IMR-90 (cell line): ENCODE measurements around the gene PDE6H. TPM values are rescaled to one million over a fixed set of nuclear protein-coding genes. Genes with fewer than 3 reads are reported as not detected.

Experiments used
- ATAC-seq: fragments of 200-7000 bp; cut with Tn5 transposase; 2 replicates; pipeline ENCODE4 v1.9.1; 2020; ENCODE audit warnings: low read depth, mild to moderate bottlenecking, moderate library complexity
- BruUV-seq: library from RNA; stranded (reverse); fragments of 400-500 nt; replicated peaks from 2 replicates; lab custom pipeline; 2021; lab: Mats Ljungman, UMichigan
- CTCF ChIA-PET: fragments of 300-600 bp; formaldehyde crosslinking; extraction: SDS; loops from one replicate; lab custom pipeline; 2021; ENCODE audit warnings: antibody characterized with exemption; lab: Yijun Ruan, JAX
- POLR2A ChIA-PET: fragments of 300-600 bp; sonication (Branson Sonifier 250); formaldehyde crosslinking; loops from one replicate; lab custom pipeline; 2022; ENCODE audit warnings: antibody characterized with exemption; ENCODE audit not compliant: unreplicated experiment; lab: Charles Lee
- DNase-seq: peaks from one replicate; pipeline ENCODE4 v3.0.0; 2013
- H2AFZ ChIP-seq: replicated peaks from 2 replicates; pipeline ENCODE3; 2013; ENCODE audit warnings: low read length, mild to moderate bottlenecking; ENCODE audit not compliant: poor library complexity
- H2AK5ac ChIP-seq: 2 replicates; pipeline ENCODE4 v1.6.1; 2013; ENCODE audit warnings: low read depth, low read length, inconsistent platforms
- H2AK9ac ChIP-seq: replicated peaks from 2 replicates; pipeline ENCODE3; 2013; ENCODE audit warnings: mild to moderate bottlenecking, low read depth, low read length, moderate library complexity; ENCODE audit not compliant: poor library complexity
- H2BK120ac ChIP-seq: 2 replicates; pipeline ENCODE4 v1.6.1; 2013; ENCODE audit warnings: low read depth, low read length, inconsistent platforms
- H2BK15ac ChIP-seq: 3 replicates; pipeline ENCODE4 v1.6.1; 2013; ENCODE audit warnings: low read depth, low read length, inconsistent platforms
- H2BK20ac ChIP-seq: 2 replicates; pipeline ENCODE4 v1.6.1; 2013; ENCODE audit warnings: low read depth, mild to moderate bottlenecking, inconsistent platforms, low read length, moderate library complexity
- H2BK5ac ChIP-seq: 2 replicates; pipeline ENCODE4 v1.6.1; 2013; ENCODE audit warnings: mild to moderate bottlenecking, low read depth, low read length, inconsistent platforms; ENCODE audit not compliant: poor library complexity, severe bottlenecking
- H3K14ac ChIP-seq: replicated peaks from 2 replicates; pipeline ENCODE4 v1.6.1; 2013; ENCODE audit warnings: low read depth, low read length, inconsistent platforms
- H3K18ac ChIP-seq: 2 replicates; pipeline ENCODE4 v1.6.1; 2013; ENCODE audit warnings: low read depth, low read length, control low read depth
- H3K23ac ChIP-seq: 2 replicates; pipeline ENCODE4 v1.6.1; 2013; ENCODE audit warnings: low read depth, low read length, inconsistent platforms
- H3K27ac ChIP-seq: 2 replicates; pipeline ENCODE4 v1.5.1; 2013; ENCODE audit warnings: mild to moderate bottlenecking, control low read depth, low read length; ENCODE audit not compliant: insufficient read depth
- H3K27me3 ChIP-seq: 2 replicates; pipeline ENCODE4 v1.6.1; 2013; ENCODE audit warnings: low read length; ENCODE audit not compliant: control insufficient read depth, insufficient read depth
- H3K36me3 ChIP-seq: 2 replicates; pipeline ENCODE4 v1.6.1; 2013; ENCODE audit warnings: low read length, mixed read lengths; ENCODE audit not compliant: control insufficient read depth, insufficient read depth
- H3K4ac ChIP-seq: 2 replicates; pipeline ENCODE4 v1.6.1; 2013; ENCODE audit warnings: low read depth, low read length, inconsistent platforms
- H3K4me1 ChIP-seq: 2 replicates; pipeline ENCODE4 v1.6.1; 2013; ENCODE audit warnings: low read length, mixed read lengths; ENCODE audit not compliant: control insufficient read depth, insufficient read depth
- H3K4me2 ChIP-seq: 2 replicates; pipeline ENCODE4 v1.6.1; 2013; ENCODE audit warnings: low read depth, mild to moderate bottlenecking, control low read depth, low read length, moderate library complexity
- H3K4me3 ChIP-seq: 2 replicates; pipeline ENCODE4 v1.5.1; 2013; ENCODE audit warnings: low read depth, mild to moderate bottlenecking, control low read depth, low read length, moderate library complexity; ENCODE audit not compliant: insufficient read depth
- H3K56ac ChIP-seq: 2 replicates; pipeline ENCODE4 v1.6.1; 2013; ENCODE audit warnings: low read length, inconsistent platforms; ENCODE audit not compliant: insufficient read depth; ENCODE audit errors: extremely low read depth
- H3K79me1 ChIP-seq, 2 experiments: 2 replicates each; pipeline ENCODE4 v1.6.1; 2013; ENCODE audit warnings: low read length in 2 of 2, inconsistent platforms in 1 of 2, low read depth in 1 of 2
- H3K9ac ChIP-seq: 2 replicates; pipeline ENCODE4 v1.6.1; 2013; ENCODE audit warnings: low read depth, low read length, control low read depth
- H3K9me1 ChIP-seq: 2 replicates; pipeline ENCODE4 v1.6.1; 2013; ENCODE audit warnings: low read length, inconsistent platforms; ENCODE audit not compliant: insufficient read depth
- H3K9me3 ChIP-seq: 2 replicates; pipeline ENCODE4 v1.6.1; 2013; ENCODE audit warnings: low read length; ENCODE audit not compliant: control insufficient read depth, insufficient read depth
- H4K20me1 ChIP-seq: 2 replicates; pipeline ENCODE4 v1.6.1; 2013; ENCODE audit warnings: low read length, inconsistent platforms; ENCODE audit not compliant: insufficient read depth
- H4K5ac ChIP-seq: 2 replicates; pipeline ENCODE4 v1.6.1; 2013; ENCODE audit warnings: mild to moderate bottlenecking, low read depth, low read length, control low read depth
- H4K8ac ChIP-seq, 2 experiments: 2 replicates each; pipeline ENCODE4 v1.6.1; 2013; ENCODE audit warnings: low read depth in 2 of 2, low read length in 2 of 2, control low read depth in 1 of 2, inconsistent platforms in 1 of 2
- H4K91ac ChIP-seq: 2 replicates; pipeline ENCODE4 v1.6.1; 2013; ENCODE audit warnings: low read depth, low read length, inconsistent platforms; ENCODE audit not compliant: insufficient read depth
- CHD1 ChIP-seq: IDR thresholded peaks from 2 replicates; pipeline ENCODE4 v1.6.1; 2012; ENCODE audit warnings: low read depth, low read length, improper control_type of control experiment
- FOS ChIP-seq: fragments of 150-350 bp; IDR thresholded peaks from 2 replicates; pipeline ENCODE4 v1.6.1; 2016; ENCODE audit warnings: low read depth, low read length
- MAFK ChIP-seq: IDR thresholded peaks from 2 replicates; pipeline ENCODE4 v1.6.1; 2012; ENCODE audit warnings: low read depth, low read length, improper control_type of control experiment
- MAZ ChIP-seq: IDR thresholded peaks from 2 replicates; pipeline ENCODE4 v1.6.1; 2012; ENCODE audit warnings: low read depth, mild to moderate bottlenecking, low read length, improper control_type of control experiment, moderate library complexity, borderline replicate concordance
- NFE2L2 ChIP-seq: fragments of 150-350 bp; IDR thresholded peaks from 2 replicates; pipeline ENCODE4 v1.6.1; 2016; ENCODE audit warnings: low read depth, mild to moderate bottlenecking, low read length
- POLR2A ChIP-seq: IDR thresholded peaks from 2 replicates; pipeline ENCODE4 v1.6.1; 2012; ENCODE audit warnings: mild to moderate bottlenecking, low read depth, low read length
- RFX5 ChIP-seq: IDR thresholded peaks from 2 replicates; pipeline ENCODE4 v1.8.0; 2012; ENCODE audit warnings: low read depth, mild to moderate bottlenecking, low read length, moderate library complexity
- USF2 ChIP-seq: fragments of 150-350 bp; IDR thresholded peaks from 2 replicates; pipeline ENCODE4 v1.6.1; 2017; ENCODE audit warnings: mild to moderate bottlenecking, antibody characterized with exemption, low read length, low read depth
- WGBS, 2 experiments: methylation state at CpG; one replicate each; pipeline versions ENCODE4 v1.1.5 to v1.1.7; 2013; ENCODE audit warnings: missing lambda C conversion rate in 2 of 2; ENCODE audit not compliant: insufficient read length in 1 of 2; ENCODE audit errors: extremely low coverage in 2 of 2; 5-methylcytosine and 5-hydroxymethylcytosine counted together
- dilution Hi-C: fragments of 300-500 bp; cut with HindIII; formaldehyde crosslinking; loops from one replicate; pipeline ENCODE4 v1.14.3; 2018; ENCODE audit warnings: low sequenced_read_pairs; ENCODE audit not compliant: unreplicated experiment
- in situ Hi-C: fragments of 300-500 bp; cut with MboI; formaldehyde crosslinking; loops from 3 replicates; pipeline ENCODE4 v1.14.3; 2019; ENCODE audit warnings: low sequenced_read_pairs, inconsistent platforms, mixed read lengths
- intact Hi-C: fragments of 100-400 bp; cut with micrococcal nuclease; formaldehyde crosslinking; loops from 2 replicates; pipeline ENCODE4 v1.10.0; 2022
- polyA plus RNA-seq, 3 experiments: library from polyadenylated mRNA; depleted of rRNA; stranded (reverse); fragments of >200 nt; gene quantifications; 2 replicates each; pipeline ENCODE4 v1.2.3, GENCODE V29; 2012; ENCODE audit warnings: low replicate concordance in 1 of 3
- total RNA-seq: library from RNA; depleted of rRNA; stranded (reverse); fragments of >200 nt; gene quantifications from 2 replicates; pipeline ENCODE4 v1.2.3, GENCODE V29; 2012

The PDE6H gene
- total and polyA plus RNA-seq, 2 of the 4 experiments (the other 2 are of a cell fraction): not detected

GRCh38 chr12:14937014-14937413 is 35.8 kb upstream of the PDE6H start:
- in situ Hi-C loops (no loop called here), dilution Hi-C loops (no loop called here), intact Hi-C loops (no loop called here)
- ATAC-seq (no peak), DNase-seq (no peak)
- no peak for TF ChIP-seq MAFK
- no peak for TF ChIP-seq POLR2A
- TF ChIP-seq NFE2L2: no peak
- no peak for TF ChIP-seq CHD1
- no peak for TF ChIP-seq USF2
- no peak for TF ChIP-seq MAZ
- no peak for TF ChIP-seq FOS
- no peak for TF ChIP-seq RFX5
- no peak overlapping the region for H3K9ac ChIP-seq
- no peak overlapping the region for H2AK9ac ChIP-seq
- no peak overlapping the region for H3K4me3 ChIP-seq
- H3K4ac ChIP-seq: no peak overlapping the region
- H2BK120ac ChIP-seq: 0 out of 2 replicates have a peak overlapping the region, but pooled peaks have one; percentile 16
- no peak overlapping the region for H2BK15ac ChIP-seq
- H3K36me3 ChIP-seq: no peaks in the 10 kb centered on the region
- H3K18ac ChIP-seq: peak overlapping the region; percentile 44; the same call in 1 of the 2 replicates
- H3K4me1 ChIP-seq: peaks cover 2% of the 10 kb centered on the region; the same call in 1 of the 2 replicates
- 20% methylated on average over 1 of the region's 3 CpGs; no CpG with 5 or more reads in 1 of the 2 experiments for WGBS, 2 experiments
- H2AFZ ChIP-seq: no peak overlapping the region
- no peak overlapping the region for H3K23ac ChIP-seq
- no peak overlapping the region for H3K14ac ChIP-seq
- H4K5ac ChIP-seq: 0 out of 2 replicates have a peak overlapping the region, but pooled peaks have one; percentile 12
- H2BK20ac ChIP-seq: 0 out of 2 replicates have a peak overlapping the region, but pooled peaks have one; percentile 22
- H2AK5ac ChIP-seq: no peak overlapping the region
- POLR2A ChIA-PET: no interaction called here
- CTCF ChIA-PET: interaction anchor here (0.6 kb wide), 1 partner anchor 633 kb away, joined by 12 read pairs; no protein-coding TSS in a partner anchor
- no peak overlapping the region for H4K91ac ChIP-seq
- no peak overlapping the region for H3K27ac ChIP-seq
- H3K79me1 ChIP-seq: no peaks in the 10 kb centered on the region
- no peak overlapping the region for H2BK5ac ChIP-seq
- H3K9me1 ChIP-seq: no peaks in the 10 kb centered on the region
- H3K4me2 ChIP-seq: no peak overlapping the region
- BruUV-seq: no TSS peak
- H3K56ac ChIP-seq: no peak overlapping the region
- H3K9me3 ChIP-seq: no peaks in the 10 kb centered on the region
- no peaks in the 10 kb centered on the region for H3K27me3 ChIP-seq
- no peak overlapping the region; a peak in 1 of 4 replicates for H4K8ac ChIP-seq
- no peaks in the 10 kb centered on the region for H4K20me1 ChIP-seq
